Trophoblast cell (in vitro differentiated cells and primary cell): Measurements from ENCODE around the gene THOP1.

Experiments
- DNase-seq, 2 donors: peaks; one replicate each; pipeline ENCODE4 v3.0.0-alpha.2; 2016
- H2AFZ ChIP-seq: 2 replicates; pipeline ENCODE4 v1.6.1; 2013; ENCODE audit warnings: low read length, moderate library complexity, mild to moderate bottlenecking; ENCODE audit not compliant: insufficient read depth, poor library complexity
- H2AK5ac ChIP-seq: 2 replicates; pipeline ENCODE4 v1.6.1; 2013; ENCODE audit warnings: mild to moderate bottlenecking, low read length
- H2BK120ac ChIP-seq: 2 replicates; pipeline ENCODE4 v1.6.1; 2013; ENCODE audit warnings: low read length, mild to moderate bottlenecking, moderate library complexity; ENCODE audit not compliant: insufficient read depth, poor library complexity
- H2BK12ac ChIP-seq: 2 replicates; pipeline ENCODE4 v1.6.1; 2013; ENCODE audit warnings: mild to moderate bottlenecking, low read length, moderate library complexity
- H2BK5ac ChIP-seq: 2 replicates; pipeline ENCODE4 v1.6.1; 2013; ENCODE audit warnings: low read length, low read depth, moderate library complexity, mild to moderate bottlenecking; ENCODE audit not compliant: poor library complexity
- H3K14ac ChIP-seq: 2 replicates; pipeline ENCODE4 v1.6.1; 2013; ENCODE audit warnings: mild to moderate bottlenecking, low read length
- H3K18ac ChIP-seq: 2 replicates; pipeline ENCODE4 v1.6.1; 2013; ENCODE audit warnings: mild to moderate bottlenecking, low read length
- H3K23ac ChIP-seq: 2 replicates; pipeline ENCODE4 v1.6.1; 2013; ENCODE audit warnings: low read length
- H3K27ac ChIP-seq: 2 replicates; pipeline ENCODE4 v1.5.1; 2013; ENCODE audit warnings: low read depth, mild to moderate bottlenecking, inconsistent platforms, low read length, moderate library complexity
- H3K27me3 ChIP-seq: 2 replicates; pipeline ENCODE4 v1.6.1; 2013; ENCODE audit warnings: inconsistent platforms, mild to moderate bottlenecking, low read length, moderate library complexity; ENCODE audit not compliant: insufficient read depth
- H3K36me3 ChIP-seq, 2 experiments: 1 replicate in 1 of 2; 2 replicates in 1 of 2; pipeline ENCODE4 v1.6.1; 2013; ENCODE audit warnings: low read length in 2 of 2, mild to moderate bottlenecking in 2 of 2, moderate library complexity in 1 of 2; ENCODE audit not compliant: insufficient read depth in 2 of 2, control insufficient read depth in 1 of 2
- H3K4ac ChIP-seq: 2 replicates; pipeline ENCODE4 v1.6.1; 2013; ENCODE audit warnings: low read depth, mild to moderate bottlenecking, low read length, moderate library complexity
- H3K4me1 ChIP-seq, 2 experiments: 1 replicate in 1 of 2; 2 replicates in 1 of 2; pipeline ENCODE4 v1.6.1; 2013; ENCODE audit warnings: low read length in 2 of 2, mild to moderate bottlenecking in 2 of 2, moderate library complexity in 1 of 2; ENCODE audit not compliant: insufficient read depth in 2 of 2, control insufficient read depth in 1 of 2
- H3K4me2 ChIP-seq: 2 replicates; pipeline ENCODE4 v1.6.1; 2013; ENCODE audit warnings: inconsistent platforms, mild to moderate bottlenecking, low read length, moderate library complexity
- H3K4me3 ChIP-seq: 2 replicates; pipeline ENCODE4 v1.5.1; 2013; ENCODE audit warnings: mild to moderate bottlenecking, low read depth, low read length, inconsistent platforms
- H3K79me1 ChIP-seq: one replicate; pipeline ENCODE4 v1.6.1; 2013; ENCODE audit warnings: low read length
- H3K79me2 ChIP-seq: 2 replicates; pipeline ENCODE4 v1.6.1; 2013; ENCODE audit warnings: low read length, mild to moderate bottlenecking; ENCODE audit not compliant: control insufficient read depth, insufficient read depth, poor library complexity
- H3K9ac ChIP-seq: 2 replicates; pipeline ENCODE4 v1.6.1; 2013; ENCODE audit warnings: mild to moderate bottlenecking, low read length
- H3K9me3 ChIP-seq: 2 replicates; pipeline ENCODE4 v1.6.1; 2013; ENCODE audit warnings: low read depth, mild to moderate bottlenecking, control low read depth, inconsistent platforms, low read length; ENCODE audit not compliant: insufficient read depth
- H4K12ac ChIP-seq: 2 replicates; pipeline ENCODE4 v1.6.1; 2013; ENCODE audit warnings: low read depth, mild to moderate bottlenecking, low read length, moderate library complexity
- H4K8ac ChIP-seq: 2 replicates; pipeline ENCODE4 v1.6.1; 2013; ENCODE audit warnings: low read depth, mild to moderate bottlenecking, low read length, moderate library complexity
- H4K91ac ChIP-seq: one replicate; pipeline ENCODE4 v1.6.1; 2013; ENCODE audit warnings: low read depth, mild to moderate bottlenecking, low read length, moderate library complexity
- WGBS: extraction: QIAGEN DNeasy Blood & Tissue Kit; methylation state at CpG from one replicate; pipeline ENCODE4 v1.1.7; 2013; ENCODE audit warnings: missing lambda C conversion rate; ENCODE audit not compliant: insufficient read length, insufficient coverage; ENCODE audit errors: extremely low coverage; 5-methylcytosine and 5-hydroxymethylcytosine counted together

The THOP1 gene

DNA sequence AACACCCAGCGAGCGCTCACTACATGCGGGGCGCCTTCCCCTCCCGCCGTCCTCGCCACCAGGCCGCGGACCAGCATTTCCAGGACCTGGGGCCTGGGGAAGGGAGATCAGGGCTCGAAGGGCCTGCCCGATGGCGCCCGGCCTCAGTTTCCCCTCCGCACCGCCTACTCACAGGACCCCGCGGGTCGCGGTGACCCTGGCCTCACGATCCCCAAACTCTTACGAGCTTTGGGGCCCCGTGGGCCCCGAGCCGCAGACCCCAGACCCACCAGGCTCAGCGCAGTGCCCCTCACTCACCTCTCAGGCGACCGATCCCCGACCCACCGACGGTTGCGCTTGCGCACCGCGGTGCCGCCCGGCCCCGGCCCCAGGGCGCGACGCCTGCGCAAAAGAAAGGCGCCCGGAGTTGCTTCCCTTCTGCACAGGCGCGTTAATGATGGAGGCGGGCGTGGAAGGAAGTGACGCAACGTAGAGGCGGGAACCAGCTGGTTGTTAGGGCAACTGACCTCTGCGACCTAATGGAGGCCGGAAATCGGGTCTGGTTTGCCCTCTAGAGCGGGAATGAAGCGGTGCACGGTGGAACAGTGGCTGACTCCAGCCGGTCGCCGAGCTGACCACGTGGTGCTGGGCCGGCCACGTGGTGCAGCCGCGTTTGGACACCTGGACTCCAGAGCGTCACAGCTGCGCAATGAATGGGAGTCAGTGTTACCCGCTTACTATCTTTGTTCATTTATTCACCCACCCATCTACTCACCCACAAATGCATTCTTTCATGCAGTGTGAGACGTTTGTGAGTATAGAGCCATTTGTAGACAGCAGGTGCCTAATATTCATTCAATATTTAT is 2.1 kb upstream of the THOP1 start, which contains the start of gene SGTA:
Gene SGTA, minus strand, starts transcription at position 338 of the 845 bp plus-strand sequence. CDS start 14,205 bp downstream, outside the sequence.
- H3K14ac ChIP-seq, result peak within 1 kb of the TSS; percentile 98
- peak within 1 kb of the TSS; percentile 97 for H3K18ac ChIP-seq
- H4K12ac ChIP-seq, result peak within 1 kb of the TSS; percentile 92
- peak within 1 kb of the TSS; percentile 90 for H3K4me3 ChIP-seq
- peak within 1 kb of the TSS; percentile 94 for H2BK5ac ChIP-seq
- DNase-seq, result peak; percentile 99 to 100
- H4K8ac ChIP-seq, result peak within 1 kb of the TSS; percentile 96
- H3K4me2 ChIP-seq, result peak within 1 kb of the TSS; percentile 90
- H2AFZ ChIP-seq, result peak within 1 kb of the TSS; percentile 96
- H3K27me3 ChIP-seq, result no peaks in the 10 kb centered on the region
- H3K23ac ChIP-seq, result no peak within 1 kb of the TSS
- peak within 1 kb of the TSS; percentile 95 for H2BK120ac ChIP-seq
- no CpG with 5 or more reads among the region's 68 CpGs for WGBS
- peak within 1 kb of the TSS; percentile 35 for H2BK12ac ChIP-seq
- peak within 1 kb of the TSS; percentile 97 for H4K91ac ChIP-seq
- H3K79me2 ChIP-seq, result peaks cover 49% of the 10 kb centered on the region
- H2AK5ac ChIP-seq, result peak within 1 kb of the TSS; percentile 100
- H3K9ac ChIP-seq, result peak within 1 kb of the TSS; percentile 92
- peak within 1 kb of the TSS; percentile 32 for H3K27ac ChIP-seq
- H3K36me3 ChIP-seq, result peaks cover 14% of the 10 kb centered on the region in 2 experiments
- no peaks in the 10 kb centered on the region for H3K9me3 ChIP-seq
- peak within 1 kb of the TSS; percentile 100 for H3K4ac ChIP-seq
- peaks cover 10% of the 10 kb centered on the region for H3K79me1 ChIP-seq
- H3K4me1 ChIP-seq, result peaks cover 5 to 11% of the 10 kb centered on the region in 2 experiments

- Histone ChIP-seq H4K12ac (no peak overlapping the region), H3K27ac (peak overlapping the region; percentile 32), H3K18ac (no peak overlapping the region), H2AK5ac (no peak overlapping the region), H3K36me3 (peaks cover 12 to 13% of the 10 kb centered on the region in 2 experiments), H3K9ac (no peak overlapping the region), H3K23ac (no peak overlapping the region), H3K4me3 (no peak overlapping the region), H3K4me1 (peaks cover 5 to 11% of the 10 kb centered on the region in 2 experiments), H3K14ac (no peak overlapping the region), H2BK5ac (no peak overlapping the region), H3K79me1 (peaks cover 10% of the 10 kb centered on the region), H3K79me2 (peaks cover 44% of the 10 kb centered on the region), H2AFZ (no peak overlapping the region), H3K4ac (no peak overlapping the region), H4K91ac (no peak overlapping the region), H2BK12ac (no peak overlapping the region), H3K9me3 (no peaks in the 10 kb centered on the region), H2BK120ac (no peak overlapping the region), H4K8ac (no peak overlapping the region), H3K4me2 (peak overlapping the region; percentile 63), H3K27me3 (no peaks in the 10 kb centered on the region)
- no CpG with 5 or more reads among the region's 7 CpGs for WGBS
- DNase-seq, result peak in 1 of 2 donors; percentile 3
Observed at GRCh38 chr19:2783781-2784145, 1.5 kb upstream of the THOP1 start.

- H3K79me2 ChIP-seq, result peaks cover 17% of the 10 kb centered on the region
- peaks cover 5 to 9% of the 10 kb centered on the region in 2 experiments for H3K4me1 ChIP-seq
- H3K9me3 ChIP-seq, result no peaks in the 10 kb centered on the region
- H3K79me1 ChIP-seq, result peaks cover 10% of the 10 kb centered on the region
- no peak overlapping the region for H3K4me3 ChIP-seq
- WGBS, result no CpG with 5 or more reads among the region's 8 CpGs
- H2BK12ac ChIP-seq, result no peak overlapping the region
- H3K18ac ChIP-seq, result no peak overlapping the region
- no peak overlapping the region for H2BK5ac ChIP-seq
- no peak overlapping the region for H4K12ac ChIP-seq
- H2AFZ ChIP-seq, result no peak overlapping the region
- no peak overlapping the region for H3K27ac ChIP-seq
- peaks cover 28 to 34% of the 10 kb centered on the region in 2 experiments for H3K36me3 ChIP-seq
- H3K4me2 ChIP-seq, result no peak overlapping the region
- no peak overlapping the region for H3K23ac ChIP-seq
- H3K27me3 ChIP-seq, result no peaks in the 10 kb centered on the region
- no peak overlapping the region for H4K91ac ChIP-seq
- DNase-seq, result peak; percentile 62 to 89
- H3K14ac ChIP-seq, result no peak overlapping the region
- H2AK5ac ChIP-seq, result no peak overlapping the region
- H3K4ac ChIP-seq, result peak overlapping the region; percentile 37
- H3K9ac ChIP-seq, result no peak overlapping the region
- no peak overlapping the region for H4K8ac ChIP-seq
- no peak overlapping the region for H2BK120ac ChIP-seq
Observed at GRCh38 chr19:2787115-2787514, 1.8 kb downstream of the THOP1 start.

DNA sequence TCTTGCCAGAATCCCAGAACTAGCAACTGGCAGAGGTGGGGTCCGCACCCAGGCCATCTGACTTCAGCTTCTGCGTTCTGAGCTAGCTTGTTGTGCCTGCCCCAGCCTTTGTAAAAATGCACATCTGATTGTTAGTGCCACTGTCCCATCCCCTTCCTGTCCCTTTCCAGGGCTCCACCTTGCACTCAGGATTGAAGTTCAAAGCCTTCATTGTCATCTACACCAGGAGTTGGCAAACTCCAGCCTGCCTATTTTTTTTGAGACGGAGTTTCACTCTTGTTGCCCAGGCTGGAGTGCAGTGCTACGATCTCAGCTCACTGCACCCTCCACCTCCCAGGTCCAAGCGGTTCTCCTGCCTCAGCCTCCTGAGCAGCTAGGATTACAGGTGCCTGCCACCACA is 2.9 kb downstream of the THOP1 start:
- Histone ChIP-seq H3K18ac (no peak overlapping the region), H2BK12ac (no peak overlapping the region), H2BK120ac (no peak overlapping the region), H3K9ac (no peak overlapping the region), H3K23ac (no peak overlapping the region), H2BK5ac (no peak overlapping the region), H4K91ac (no peak overlapping the region), H3K4ac (peak overlapping the region; percentile 29), H3K79me1 (peaks cover 3% of the 10 kb centered on the region), H3K9me3 (no peaks in the 10 kb centered on the region), H3K36me3 (peaks cover 34 to 41% of the 10 kb centered on the region in 2 experiments), H3K14ac (no peak overlapping the region), H4K8ac (no peak overlapping the region), H3K4me2 (no peak overlapping the region), H2AK5ac (no peak overlapping the region), H3K4me1 (peaks cover 5 to 6% of the 10 kb centered on the region in 2 experiments), H3K27me3 (no peaks in the 10 kb centered on the region), H3K4me3 (no peak overlapping the region), H2AFZ (no peak overlapping the region), H4K12ac (no peak overlapping the region), H3K27ac (no peak overlapping the region), H3K79me2 (peaks cover 9% of the 10 kb centered on the region)
- no CpG with 5 or more reads among the region's 5 CpGs for WGBS
- no peak for DNase-seq
